Stimulated activated CD4-positive, alpha-beta T cell treated with anti-CD3 and anti-CD28 coated beads, Interleukin-15, amount 100 ng/mL, for 1 hour (primary cell): ENCODE measurements around the gene DIPK1B.

Experiments
- DNase-seq, 2 donors: peaks; one replicate each; pipeline ENCODE4 v3.0.0-alpha.2; 2020; ENCODE audit warnings: low read depth in 1 of 2, low spot score in 1 of 2

DIPK1B gene

DNA sequence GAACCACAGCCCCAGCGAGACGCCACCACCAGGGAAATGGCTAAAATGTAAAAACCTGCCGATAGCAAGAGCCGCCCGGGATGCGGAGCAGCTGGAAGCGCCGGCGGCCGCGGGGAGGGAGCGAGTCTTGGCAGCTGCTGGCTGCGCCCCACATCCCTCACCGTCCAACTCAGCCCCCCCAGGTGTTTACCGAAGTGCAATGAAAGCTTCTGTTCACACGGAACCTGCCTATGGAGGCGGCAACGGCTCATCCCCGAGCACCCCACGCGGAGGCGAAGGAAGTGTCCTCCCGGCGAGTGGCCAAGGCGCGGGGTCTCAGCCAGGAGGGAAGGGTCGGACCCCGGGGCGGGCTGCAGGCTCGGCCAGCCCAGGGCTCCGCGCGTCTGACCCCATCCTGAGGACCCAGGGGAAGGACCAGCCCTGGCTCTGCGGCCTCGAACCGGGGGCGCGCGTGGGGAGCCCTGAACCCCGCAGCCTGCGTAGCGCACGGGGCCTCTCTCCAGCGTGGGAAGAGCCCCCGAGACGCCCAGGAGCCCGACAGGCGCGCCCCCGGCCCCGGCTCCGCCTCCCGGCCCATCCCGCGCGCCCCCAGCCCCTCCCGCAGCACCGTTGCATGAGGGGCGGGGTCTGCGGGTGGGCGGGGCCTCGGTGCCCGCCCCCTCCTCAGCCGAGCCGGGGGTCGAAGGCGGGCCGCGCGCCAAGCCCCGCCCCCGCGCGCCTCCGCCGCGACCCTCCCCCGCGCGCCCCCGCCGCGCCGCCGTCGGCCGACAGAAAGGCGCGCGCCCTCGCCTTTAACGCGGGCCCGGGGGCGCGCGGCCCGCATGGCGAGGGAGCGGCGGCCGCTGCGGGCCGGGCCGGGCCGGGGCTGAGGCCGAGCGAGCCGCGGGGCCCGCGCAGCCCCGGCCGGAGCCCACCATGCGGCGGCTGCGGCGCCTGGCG is at the start of gene DIPK1B:
DIPK1B (plus strand) TSS at position 822 of the 939 bp plus-strand sequence; CDS start at position 916, 94 bp downstream.
- DNase-seq, result no peak

DNA sequence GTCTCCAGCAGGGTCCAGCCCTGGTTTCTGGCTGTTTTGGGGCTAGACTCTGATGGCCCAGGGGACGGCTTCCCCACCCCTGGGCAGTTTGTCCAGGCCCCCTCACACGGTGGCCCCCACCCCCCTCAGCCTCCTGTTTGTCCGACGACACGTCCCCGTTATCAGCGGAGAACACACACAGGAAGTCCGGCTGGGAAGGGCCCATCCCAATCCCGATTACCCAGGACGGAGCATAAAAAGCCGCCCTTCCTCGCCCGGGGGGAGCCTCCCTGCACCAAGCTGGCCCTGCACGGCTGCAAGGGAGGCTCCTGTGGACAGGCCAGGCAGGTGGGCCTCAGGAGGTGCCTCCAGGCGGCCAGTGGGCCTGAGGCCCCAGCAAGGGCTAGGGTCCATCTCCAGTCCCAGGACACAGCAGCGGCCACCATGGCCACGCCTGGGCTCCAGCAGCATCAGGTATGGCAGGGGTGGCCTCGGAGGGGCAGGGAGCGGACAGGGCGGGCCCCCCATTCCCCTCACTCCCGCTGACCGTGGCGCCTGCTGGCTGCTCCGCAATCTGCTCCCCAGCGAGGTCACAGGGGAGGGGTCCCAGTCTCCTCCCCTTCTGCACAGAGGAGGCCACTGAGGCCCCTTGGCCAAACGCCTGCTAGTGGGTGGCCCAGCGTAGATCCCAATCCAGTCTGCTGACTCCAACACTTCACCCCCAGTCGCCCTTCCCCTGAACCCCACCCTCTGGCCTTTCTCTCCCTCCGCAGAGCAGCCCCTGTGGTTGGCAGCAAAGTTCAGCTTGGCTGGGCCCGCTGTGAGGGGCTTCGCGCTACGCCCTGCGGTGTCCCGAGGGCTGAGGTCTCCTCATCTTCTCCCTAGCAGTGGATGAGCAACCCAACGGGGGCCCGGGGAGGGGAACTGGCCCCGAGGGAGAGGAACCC is 49.5 kb upstream of the DIPK1B start, which contains the start of gene EGFL7:
EGFL7 (plus strand) TSS at position 261 of the 926 bp plus-strand sequence. CDS start 5,367 bp downstream, outside the sequence.
- no peak for DNase-seq

GRCh38 chr9:136664000-136664915 is 48.1 kb upstream of the DIPK1B start:
- DNase-seq, result no peak

DNA sequence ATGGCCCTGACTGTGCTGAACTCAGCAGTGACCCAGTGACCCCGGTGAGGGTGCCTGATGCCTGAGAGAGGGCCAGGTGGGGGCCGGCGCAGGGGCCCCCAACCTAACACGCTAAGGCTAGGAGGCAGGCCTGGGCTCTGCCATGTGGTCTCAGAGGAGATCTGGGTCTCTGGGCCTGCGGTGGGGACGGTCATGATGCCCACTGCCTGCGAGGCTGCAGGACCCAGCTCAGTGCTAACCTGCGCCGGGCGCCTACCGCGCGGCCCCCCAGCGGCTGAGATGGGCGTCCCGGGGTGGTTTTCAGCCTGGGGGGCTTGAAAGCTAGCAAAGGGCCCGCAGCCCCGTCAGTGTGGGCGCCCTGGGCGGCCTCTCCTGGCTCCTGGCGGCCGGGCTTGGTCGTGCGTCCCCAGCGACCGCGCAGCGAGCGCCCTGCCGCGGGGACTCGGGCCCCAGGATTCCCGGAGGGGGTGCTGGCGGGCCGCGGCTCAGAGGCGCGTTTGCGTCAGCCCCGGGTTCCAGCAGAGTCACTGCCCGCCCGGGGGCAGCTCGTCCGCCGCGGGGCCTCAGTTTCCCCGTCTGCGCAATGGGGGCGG is 47.2 kb upstream of the DIPK1B start:
- no peak for DNase-seq

DNA sequence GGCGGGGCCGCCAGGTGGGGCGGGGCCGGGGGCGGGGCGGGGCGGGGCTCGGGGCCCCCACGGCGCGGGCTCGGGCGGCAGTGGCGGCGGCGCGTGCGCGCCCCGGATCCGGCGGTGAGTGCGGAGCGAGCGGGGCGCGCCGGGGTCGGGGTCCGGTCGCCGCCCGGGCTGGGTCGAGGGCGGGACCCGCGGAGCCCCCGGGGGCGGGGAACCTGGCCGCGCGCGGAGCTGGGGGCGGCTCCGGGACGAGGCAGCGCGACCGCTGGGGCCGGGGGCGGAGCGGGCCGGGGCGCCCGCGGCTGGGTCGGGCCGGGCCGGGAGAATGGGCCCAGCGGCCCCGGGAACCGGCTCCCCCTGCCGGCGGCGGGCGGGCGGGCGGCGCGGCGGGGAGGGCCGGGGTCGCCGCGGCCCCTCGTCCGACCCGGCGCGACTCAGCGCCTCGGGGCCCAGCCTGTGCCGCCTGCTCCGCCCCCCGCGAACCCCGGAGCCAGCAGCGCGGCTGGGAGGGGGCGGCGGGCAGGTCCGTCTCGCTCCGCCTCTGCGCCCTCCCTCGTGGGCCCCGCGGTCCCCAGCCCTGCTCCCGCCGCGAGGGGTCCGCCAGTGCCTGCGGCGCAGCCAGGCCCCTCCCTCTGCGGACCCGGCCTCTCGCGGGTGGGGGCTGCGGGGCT is 46.5 kb upstream of the DIPK1B start:
- peak in 1 of 2 donors; percentile 15 for DNase-seq

- no peak for DNase-seq
Observed at GRCh38 chr9:136666372-136667213, 45.8 kb upstream of the DIPK1B start.

DNA sequence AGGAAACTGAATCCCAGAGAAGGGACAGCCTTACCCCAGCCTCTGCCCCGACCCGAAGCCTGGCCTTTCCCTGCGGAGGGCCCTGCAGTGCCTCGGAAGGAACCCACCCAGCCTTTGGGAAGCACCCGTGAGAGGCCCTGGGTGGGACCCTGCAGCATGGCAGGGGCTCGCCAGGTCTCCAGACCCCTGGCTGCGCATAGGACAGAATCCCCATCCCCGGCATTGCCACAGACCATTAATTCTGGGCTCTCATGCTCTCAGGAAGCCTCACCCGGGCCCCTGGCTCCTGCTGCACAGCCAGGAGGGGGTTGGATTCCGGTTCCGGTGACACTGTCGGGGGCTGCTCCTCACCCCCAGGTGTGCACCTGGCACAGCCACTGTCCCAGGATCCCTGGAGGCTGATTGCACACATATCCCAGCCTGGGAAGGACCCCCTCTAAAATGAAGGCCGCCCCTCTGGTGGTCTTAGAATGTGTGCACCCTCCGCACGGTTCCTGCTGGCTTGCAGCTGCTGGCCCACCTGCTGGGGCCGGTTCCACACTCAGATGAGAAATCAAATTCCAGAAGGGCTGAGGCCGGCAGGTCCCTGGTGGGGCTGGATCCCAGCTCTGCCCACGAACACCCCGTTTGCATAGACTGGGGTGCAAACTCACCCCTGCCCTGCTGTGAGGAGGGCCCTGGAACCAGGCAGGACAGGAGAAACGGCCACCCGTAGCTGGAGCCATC is 45.0 kb upstream of the DIPK1B start:
- no peak for DNase-seq

DNA sequence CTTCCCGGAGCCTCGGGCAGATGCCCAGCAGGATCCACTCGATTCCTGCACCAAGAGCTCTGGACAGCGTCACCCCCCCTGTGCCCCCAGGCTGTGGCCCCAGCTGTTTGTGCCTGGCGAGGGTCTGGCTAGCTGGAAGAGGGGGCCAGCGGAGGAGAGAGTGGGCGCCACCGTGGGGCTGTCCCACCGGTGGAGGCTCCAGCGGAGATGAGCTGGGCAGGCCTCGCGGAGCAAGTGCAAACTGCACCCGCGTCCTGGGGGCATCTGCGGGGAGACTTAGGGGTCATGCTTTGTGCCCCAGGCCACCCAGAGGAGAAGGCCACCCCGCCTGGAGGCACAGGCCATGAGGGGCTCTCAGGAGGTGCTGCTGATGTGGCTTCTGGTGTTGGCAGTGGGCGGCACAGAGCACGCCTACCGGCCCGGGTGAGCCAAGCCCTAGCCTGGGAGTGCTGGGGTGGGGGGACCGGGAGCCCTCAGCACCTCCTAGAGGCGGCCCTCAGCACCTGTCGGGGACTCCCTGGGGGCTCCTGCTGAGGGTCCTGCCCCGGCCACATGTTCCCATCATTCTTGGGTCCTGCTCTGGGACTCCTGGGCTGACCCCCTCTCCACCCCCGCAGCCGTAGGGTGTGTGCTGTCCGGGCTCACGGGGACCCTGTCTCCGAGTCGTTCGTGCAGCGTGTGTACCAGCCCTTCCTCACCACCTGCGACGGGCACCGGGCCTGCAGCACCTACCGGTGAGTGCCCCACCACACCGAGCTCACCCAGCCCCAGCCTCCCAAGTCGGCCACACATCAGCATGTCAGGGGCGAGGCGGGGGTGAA is 44.2 kb upstream of the DIPK1B start:
- DNase-seq, result no peak

DNA sequence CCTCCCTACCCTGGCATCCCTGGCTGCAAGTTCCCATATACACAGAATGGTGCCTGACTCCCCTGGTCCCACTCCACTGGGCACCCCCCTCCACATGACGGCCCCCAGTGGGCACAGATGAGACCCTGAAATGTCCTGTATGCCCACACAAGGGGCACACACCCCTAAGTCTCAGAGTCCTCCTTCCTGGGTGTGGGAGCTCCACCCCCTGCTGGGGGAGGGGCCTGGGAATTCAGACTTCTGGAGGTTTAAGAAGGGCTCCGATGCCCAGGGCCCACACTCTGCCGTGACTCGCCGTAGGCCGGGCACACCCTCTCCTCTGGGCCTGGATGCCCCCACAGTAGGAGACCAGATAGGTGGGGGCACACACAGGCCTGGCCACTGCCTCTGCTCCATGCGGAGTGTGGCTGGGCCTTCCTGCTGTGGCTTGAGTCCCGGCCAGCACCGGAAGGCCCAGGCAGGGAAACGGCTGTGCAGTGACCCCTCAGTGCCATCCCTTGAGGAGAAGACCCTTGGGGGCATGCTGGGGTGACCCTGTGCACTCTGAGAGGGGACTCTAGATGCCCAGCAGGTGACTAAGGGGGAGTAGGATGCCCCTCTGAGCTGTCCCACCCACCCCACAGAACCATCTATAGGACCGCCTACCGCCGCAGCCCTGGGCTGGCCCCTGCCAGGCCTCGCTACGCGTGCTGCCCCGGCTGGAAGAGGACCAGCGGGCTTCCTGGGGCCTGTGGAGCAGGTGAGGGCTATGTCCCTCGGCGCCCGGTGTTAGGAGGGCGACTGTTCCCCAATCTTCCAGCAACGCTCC is 43.2 kb upstream of the DIPK1B start:
- DNase-seq, result no peak

DNA sequence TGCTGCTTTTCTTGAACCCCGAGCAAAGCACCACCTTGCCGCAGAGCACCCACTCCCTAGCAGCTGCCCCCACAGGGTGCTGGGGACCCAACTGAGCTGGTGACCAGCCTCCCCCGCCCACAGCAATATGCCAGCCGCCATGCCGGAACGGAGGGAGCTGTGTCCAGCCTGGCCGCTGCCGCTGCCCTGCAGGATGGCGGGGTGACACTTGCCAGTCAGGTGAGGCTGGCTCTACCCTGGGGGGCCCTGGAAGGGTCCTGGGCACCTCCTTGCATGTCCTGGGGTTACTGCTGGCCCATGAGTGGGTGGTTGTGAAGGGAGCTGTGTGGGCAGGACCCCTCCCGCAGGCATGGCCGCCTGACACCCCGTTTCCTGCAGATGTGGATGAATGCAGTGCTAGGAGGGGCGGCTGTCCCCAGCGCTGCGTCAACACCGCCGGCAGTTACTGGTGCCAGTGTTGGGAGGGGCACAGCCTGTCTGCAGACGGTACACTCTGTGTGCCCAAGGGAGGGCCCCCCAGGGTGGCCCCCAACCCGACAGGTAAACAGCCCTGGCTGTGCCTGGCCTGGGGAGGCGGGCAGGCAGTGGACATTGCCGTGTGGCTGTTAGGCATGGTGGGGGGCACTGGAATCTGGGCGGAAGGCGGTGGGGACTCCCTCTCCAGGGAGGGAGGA is 42.4 kb upstream of the DIPK1B start:
- no peak for DNase-seq

- DNase-seq, result no peak
Observed at GRCh38 chr9:136670576-136671253, 41.7 kb upstream of the DIPK1B start.

DNA sequence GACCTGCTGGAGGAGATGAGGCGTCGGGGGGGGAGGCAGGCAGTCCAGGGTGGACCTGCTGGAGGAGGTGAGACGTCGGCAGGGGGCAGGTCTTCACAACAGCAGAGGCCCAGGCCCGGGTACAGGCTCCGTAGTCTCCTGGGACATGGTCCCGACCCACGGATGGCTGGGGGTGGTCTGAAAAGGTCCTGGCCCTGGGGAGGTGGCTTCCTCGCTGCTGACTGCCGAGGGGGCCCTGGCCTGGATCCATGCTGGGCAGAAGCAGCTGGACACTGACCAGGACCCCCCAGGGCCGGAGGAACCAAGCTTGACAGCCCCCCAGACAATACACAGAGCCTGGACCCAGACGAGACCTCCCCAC is 41.1 kb upstream of the DIPK1B start:
- no peak for DNase-seq

GRCh38 chr9:136671646-136672430 is 40.5 kb upstream of the DIPK1B start:
- peak in 1 of 2 donors; percentile 40 for DNase-seq

DNA sequence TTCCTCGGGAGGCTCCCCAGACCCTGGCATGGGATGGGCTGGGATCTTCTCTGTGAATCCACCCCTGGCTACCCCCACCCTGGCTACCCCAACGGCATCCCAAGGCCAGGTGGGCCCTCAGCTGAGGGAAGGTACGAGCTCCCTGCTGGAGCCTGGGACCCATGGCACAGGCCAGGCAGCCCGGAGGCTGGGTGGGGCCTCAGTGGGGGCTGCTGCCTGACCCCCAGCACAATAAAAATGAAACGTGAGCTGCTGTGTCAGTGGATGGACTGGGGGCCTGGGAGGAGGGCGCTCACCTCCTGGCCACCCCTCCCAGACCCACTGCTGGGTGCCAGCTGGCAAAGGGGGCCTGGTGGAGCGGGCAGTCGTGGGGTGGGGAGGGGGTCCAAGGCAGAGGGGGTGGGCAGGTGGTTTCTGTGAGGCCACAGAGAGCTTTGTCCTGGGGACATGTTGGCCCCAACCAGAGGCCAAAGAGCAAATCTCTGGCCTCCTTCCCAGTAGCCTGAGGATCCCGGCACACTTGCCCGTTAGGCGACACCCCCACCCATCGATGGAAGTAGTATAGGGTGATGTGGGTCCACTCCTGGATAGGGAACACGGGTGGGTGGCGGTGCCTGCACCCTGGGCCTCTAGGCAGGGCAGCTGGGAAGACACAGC is 39.8 kb upstream of the DIPK1B start:
- DNase-seq, result no peak
